Sigmoid colon (tissue), 4 donors: ENCODE data around the gene UNC79.

ENCODE experiments used
- CTCF ChIP-seq, 4 experiments: fragments of 450-650 bp in 3 of 4; fragments of 200-600 bp in 1 of 4; IDR thresholded peaks; one replicate each; pipeline ENCODE4 v1.5.1; 2016 to 2019; ENCODE audit warnings: antibody characterized with exemption in 4 of 4, mild to moderate bottlenecking in 3 of 4, moderate library complexity in 2 of 4
- EP300 ChIP-seq, 4 donors: sonication (generic); formaldehyde crosslinking; IDR thresholded peaks; one replicate each; pipeline ENCODE4 v1.6.1; 2017; ENCODE audit warnings: antibody characterized with exemption in 4 of 4
- POLR2A ChIP-seq, 2 donors: fragments of 450-650 bp; IDR thresholded peaks; one replicate each; pipeline ENCODE4 v1.6.1; 2016; ENCODE audit warnings: antibody characterized with exemption in 2 of 2, mild to moderate bottlenecking in 2 of 2, moderate library complexity in 2 of 2
- POLR2AphosphoS5 ChIP-seq, 4 donors: sonication (generic); formaldehyde crosslinking; IDR thresholded peaks; one replicate each; pipeline ENCODE4 v1.6.1; 2017; ENCODE audit warnings: antibody characterized with exemption in 4 of 4

GRCh38 chr14:93707475-93707874 is 276.7 kb downstream of the UNC79 start:
- TF ChIP-seq CTCF (IDR thresholded peaks at IDR 0.05), result no peak
- TF ChIP-seq POLR2A (IDR thresholded peaks at IDR 0.05), result no peak
- no peak for TF ChIP-seq POLR2AphosphoS5 (IDR thresholded peaks at IDR 0.05)
- no peak for TF ChIP-seq EP300 (IDR thresholded peaks at IDR 0.05)
